ENCODE results near the gene PLB1.

DNA sequence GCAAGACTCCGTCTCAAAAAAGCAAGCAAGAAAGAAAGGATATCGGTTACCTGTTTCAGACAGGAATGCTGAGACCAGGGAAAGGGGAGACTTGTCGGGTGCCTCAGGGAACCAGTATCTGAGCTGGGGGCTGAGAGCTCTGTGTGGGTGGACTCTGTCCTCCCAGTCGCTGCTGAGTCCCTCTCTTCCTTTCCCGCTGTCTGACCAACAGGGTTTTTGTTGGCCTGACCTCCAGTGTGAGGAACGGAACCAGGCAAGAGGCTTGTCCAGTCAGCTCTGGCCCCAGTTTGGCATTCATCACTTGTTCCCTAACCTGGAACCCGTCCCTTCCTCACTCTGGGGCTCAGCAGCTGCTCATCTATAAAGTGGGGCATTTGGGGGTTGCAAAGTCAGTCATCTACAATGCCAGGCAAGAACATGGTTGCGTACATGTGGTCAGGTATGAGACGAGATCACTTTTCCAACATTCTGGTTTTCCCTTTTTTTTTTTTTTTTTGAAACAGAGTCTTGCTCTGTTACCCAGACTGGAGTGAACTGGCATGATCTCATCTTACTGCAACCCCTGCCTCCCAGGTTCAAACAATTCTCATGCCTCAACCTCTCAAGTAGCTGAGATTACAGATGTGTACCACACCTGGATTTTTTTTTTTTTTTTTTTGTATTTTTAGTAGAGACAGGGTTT is 116.4 kb downstream of the PLB1 start:
- TF ChIP-seq, protein P1, sequence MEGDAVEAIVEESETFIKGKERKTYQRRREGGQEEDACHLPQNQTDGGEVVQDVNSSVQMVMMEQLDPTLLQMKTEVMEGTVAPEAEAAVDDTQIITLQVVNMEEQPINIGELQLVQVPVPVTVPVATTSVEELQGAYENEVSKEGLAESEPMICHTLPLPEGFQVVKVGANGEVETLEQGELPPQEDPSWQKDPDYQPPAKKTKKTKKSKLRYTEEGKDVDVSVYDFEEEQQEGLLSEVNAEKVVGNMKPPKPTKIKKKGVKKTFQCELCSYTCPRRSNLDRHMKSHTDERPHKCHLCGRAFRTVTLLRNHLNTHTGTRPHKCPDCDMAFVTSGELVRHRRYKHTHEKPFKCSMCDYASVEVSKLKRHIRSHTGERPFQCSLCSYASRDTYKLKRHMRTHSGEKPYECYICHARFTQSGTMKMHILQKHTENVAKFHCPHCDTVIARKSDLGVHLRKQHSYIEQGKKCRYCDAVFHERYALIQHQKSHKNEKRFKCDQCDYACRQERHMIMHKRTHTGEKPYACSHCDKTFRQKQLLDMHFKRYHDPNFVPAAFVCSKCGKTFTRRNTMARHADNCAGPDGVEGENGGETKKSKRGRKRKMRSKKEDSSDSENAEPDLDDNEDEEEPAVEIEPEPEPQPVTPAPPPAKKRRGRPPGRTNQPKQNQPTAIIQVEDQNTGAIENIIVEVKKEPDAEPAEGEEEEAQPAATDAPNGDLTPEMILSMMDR (conservative IDR thresholded peaks at IDR 0.05; ENCODE audit: low read length), result no peak
- TF ChIP-seq EZH2phosphoT487 (IDR thresholded peaks at IDR 0.05; ENCODE audit: borderline replicate concordance, low read depth, low read length), result no peak
